Transverse colon (tissue), 4 donors: ENCODE measurements around the gene PHAX. TPM values are rescaled to one million over a fixed set of nuclear protein-coding genes. Genes with fewer than 3 reads are reported as not detected.
A peak's percentile ranks its signal among the peaks of the same experiment; 100 is the strongest.
"Not testable (repeated sequence)": the region's sequence is repeated elsewhere in the genome, so short reads cannot be mapped to it uniquely, and the experiment has no call there.

Experiments
- DNase-seq: peaks from one replicate; pipeline ENCODE4 v3.0.0-alpha.2; 2019
- H3K27ac ChIP-seq, 4 donors: fragments of 200-600 bp; sonication (generic); 2 replicates each; pipeline ENCODE4 v1.5.1; 2016 to 2018; ENCODE audit warnings: inconsistent platforms in 4 of 4
- H3K27me3 ChIP-seq: fragments of 200-600 bp; sonication (generic); 2 replicates; pipeline ENCODE4 v1.5.1; 2017; ENCODE audit warnings: inconsistent platforms
- H3K36me3 ChIP-seq, 4 donors: fragments of 200-600 bp; sonication (generic); 2 replicates each; pipeline ENCODE4 v1.5.1; 2017 to 2019; ENCODE audit warnings: inconsistent platforms in 4 of 4
- H3K4me1 ChIP-seq, 4 donors: fragments of 200-600 bp; sonication (generic); 2 replicates each; pipeline ENCODE4 v1.5.1; 2017 to 2020; ENCODE audit warnings: inconsistent platforms in 4 of 4
- H3K4me3 ChIP-seq, 4 donors: fragments of 200-600 bp; sonication (generic); 1 replicate in 1 of 4; 2 replicates in 3 of 4; pipeline versions ENCODE4 v1.5.1 to v1.6.1; 2017 to 2019; ENCODE audit warnings: inconsistent platforms in 4 of 4
- H3K9me3 ChIP-seq, 2 donors: fragments of 200-600 bp; sonication (generic); 2 replicates each; pipeline ENCODE4 v1.5.1; 2017 to 2019; ENCODE audit warnings: inconsistent platforms in 2 of 2
- CTCF ChIP-seq, 5 experiments: fragments of 200-600 bp in 3 of 5; fragments of 450-650 bp in 2 of 5; sonication (generic) in 3 of 5; IDR thresholded peaks; 1 replicate in 2 of 5; 2 replicates in 3 of 5; pipeline ENCODE4 v1.5.1; 2016 to 2017; ENCODE audit warnings: antibody characterized with exemption in 5 of 5, inconsistent platforms in 3 of 5, mild to moderate bottlenecking in 2 of 5, moderate library complexity in 1 of 5
- EP300 ChIP-seq: sonication (generic); formaldehyde crosslinking; IDR thresholded peaks from one replicate; pipeline ENCODE4 v1.6.1; 2017; ENCODE audit warnings: antibody characterized with exemption, low read depth
- POLR2A ChIP-seq: fragments of 450-650 bp; IDR thresholded peaks from one replicate; pipeline ENCODE4 v1.6.1; 2016; ENCODE audit warnings: antibody characterized with exemption, mild to moderate bottlenecking, moderate library complexity
- POLR2AphosphoS5 ChIP-seq, 3 donors: sonication (generic); formaldehyde crosslinking; IDR thresholded peaks; one replicate each; pipeline ENCODE4 v1.6.1; 2016; ENCODE audit warnings: antibody characterized with exemption in 3 of 3
- WGBS, 2 donors: methylation state at CpG; one replicate each; pipeline ENCODE4 v1.1.5; 2018; ENCODE audit warnings: low coverage in 1 of 2; 5-methylcytosine and 5-hydroxymethylcytosine counted together
- in situ Hi-C, 4 donors: fragments of 200-750 bp; cut with MboI; loops; one replicate each; pipeline versions ENCODE4 v1.15.0 to v1.15.1; 2017; ENCODE audit warnings: low sequenced_read_pairs in 3 of 4, low pct_ligation_motif_present in 1 of 4, low pct_unique_long_range_greater_than_20kb in 1 of 4
- intact Hi-C: fragments of 100-400 bp; cut with DNase I; formaldehyde crosslinking; loops from one replicate; pipeline ENCODE4 v1.15.1; 2023; ENCODE audit warnings: low total_unique reads
- total RNA-seq, 4 donors: library from RNA; depleted of rRNA; stranded (reverse); fragments of >200 nt; gene quantifications; one replicate each; pipeline ENCODE4 v1.1.0, GENCODE V29; 2016

PHAX gene
- total RNA-seq = 10 to 100 TPM in 3 of 4 donors, 1 to 10 TPM in 1; 6.7 to 55.3 (median 49.2) TPM

DNA sequence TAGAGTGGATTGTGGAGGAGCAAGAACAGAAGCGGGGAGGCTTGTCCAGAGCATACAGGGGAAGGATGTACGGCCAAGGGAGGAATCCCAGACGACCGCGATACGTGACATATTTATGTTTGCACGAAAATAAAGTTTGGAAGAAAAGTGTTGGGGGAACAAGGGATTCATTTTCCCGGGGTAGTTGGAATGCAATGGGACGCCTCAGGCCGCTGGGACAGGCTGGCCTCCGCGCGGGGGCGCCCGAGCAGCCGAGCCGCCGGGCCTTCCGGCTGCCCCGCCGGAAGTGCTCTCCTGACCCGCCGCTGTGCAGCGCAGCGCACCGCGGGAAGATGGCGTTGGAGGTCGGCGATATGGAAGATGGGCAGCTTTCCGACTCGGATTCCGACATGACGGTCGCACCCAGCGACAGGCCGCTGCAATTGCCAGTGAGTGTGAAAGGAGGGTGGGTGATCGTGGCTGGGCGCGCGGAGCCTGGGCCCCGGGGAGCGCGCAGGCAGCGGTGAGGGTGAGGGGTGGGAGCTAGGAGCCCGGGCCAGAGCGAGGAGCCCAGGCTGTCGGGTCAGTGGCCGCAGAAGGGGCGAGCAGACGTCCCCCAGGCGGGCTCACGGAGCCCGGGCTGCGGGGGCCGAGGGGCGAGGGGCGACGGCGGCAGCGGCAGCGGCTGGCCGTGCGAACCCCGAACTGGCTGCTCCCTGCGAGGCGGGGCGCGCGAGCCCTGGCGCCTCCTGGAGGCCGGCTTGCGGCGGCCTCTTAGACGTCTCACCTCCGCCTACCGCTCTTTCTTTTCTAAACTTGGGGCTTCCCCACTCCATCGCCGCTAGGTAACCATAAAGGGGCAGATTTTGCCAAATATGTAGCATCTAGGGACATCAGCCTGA is at the start of gene PHAX:
TSS of gene PHAX (plus strand) at position 317 of the 881 bp plus-strand sequence. CDS start at position 333, 16 bp downstream.
- in situ Hi-C loops = no loop called here
- Histone ChIP-seq H3K4me1 (peaks cover 15 to 51% (median 24%) of the 10 kb centered on the region in 4 donors), H3K9me3 (no peaks in the 10 kb centered on the region), H3K36me3 (peaks cover 0 to 18% (median 8%) of the 10 kb centered on the region in 4 donors), H3K27me3 (no peaks in the 10 kb centered on the region), H3K4me3 (peak within 1 kb of the TSS; percentile 90 to 100 (median 98)), H3K27ac (peak within 1 kb of the TSS; percentile 91 to 98 (median 94))
- TF ChIP-seq POLR2AphosphoS5 (IDR thresholded peaks at IDR 0.05) (peak; percentile 37 to 78 (median 64)), CTCF (IDR thresholded peaks at IDR 0.05) (peak; percentile 55 to 73 (median 60)), POLR2A (peak; percentile 46), EP300 (no peak)
- 2 to 19% methylated on average over 6 to 78 of the region's 79 CpGs for whole genome bisulfite sequencing, 2 donors
- intact Hi-C loops = no loop called here
- DNase-seq = peak; percentile 86

GRCh38 chr5:126552614-126553013 is 48.1 kb upstream of the PHAX start:
- in situ Hi-C loops = no loop called here
- peaks cover 0 to 28% (median 13%) of the 10 kb centered on the region in 4 donors for H3K36me3 ChIP-seq
- no peaks in the 10 kb centered on the region for H3K9me3 ChIP-seq
- H3K4me3 ChIP-seq = no peak overlapping the region
- TF ChIP-seq POLR2AphosphoS5 (IDR thresholded peaks at IDR 0.05) = no peak
- TF ChIP-seq CTCF (IDR thresholded peaks at IDR 0.05) = no peak
- no peak for TF ChIP-seq POLR2A
- no peak for TF ChIP-seq EP300
- no peaks in the 10 kb centered on the region for H3K4me1 ChIP-seq
- no peak for DNase-seq
- WGBS, 2 donors = 94% methylated on average over 2 of the region's 2 CpGs; no CpG with 5 or more reads in 1 of the 2 donors
- H3K27ac ChIP-seq = no peak overlapping the region
- no peaks in the 10 kb centered on the region for H3K27me3 ChIP-seq
- intact Hi-C loops = no loop called here

- H3K36me3 ChIP-seq = peaks cover 0 to 25% (median 11%) of the 10 kb centered on the region in 4 donors
- in situ Hi-C loops = not testable (repeated sequence)
Observed at GRCh38 chr5:126555101-126555500, 45.6 kb upstream of the PHAX start.

DNA sequence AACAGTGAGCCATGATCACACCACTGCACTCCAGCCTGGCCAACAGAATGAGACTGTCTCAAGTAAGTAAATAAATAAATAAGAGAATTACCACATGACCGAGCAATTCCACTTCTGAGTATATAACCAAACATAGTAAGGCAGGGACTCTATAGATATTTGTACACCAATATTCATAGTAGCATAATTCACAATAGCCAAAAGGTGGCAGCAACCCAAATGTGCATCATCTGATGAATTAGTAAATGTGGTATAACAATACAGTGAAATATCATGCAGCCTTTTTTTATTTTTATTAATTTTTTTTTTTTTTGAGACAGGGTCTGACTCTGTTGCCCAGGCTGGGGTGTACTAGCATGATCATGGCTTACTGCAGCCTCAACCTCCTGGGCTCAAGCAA is 38.8 kb upstream of the PHAX start:
- WGBS, 2 donors = 36 to 59% methylated on average over 1 of the region's 1 CpG
- intact Hi-C loops = no loop called here
- Histone ChIP-seq H3K36me3 (peaks cover 0 to 3% (median 1%) of the 10 kb centered on the region in 4 donors), H3K4me3 (no peak overlapping the region), H3K4me1 (no peaks in the 10 kb centered on the region), H3K27ac (no peak overlapping the region), H3K9me3 (no peaks in the 10 kb centered on the region), H3K27me3 (no peaks in the 10 kb centered on the region)
- no peak for TF ChIP-seq EP300
- TF ChIP-seq POLR2A = no peak
- no peak for TF ChIP-seq CTCF (IDR thresholded peaks at IDR 0.05)
- no peak for TF ChIP-seq POLR2AphosphoS5 (IDR thresholded peaks at IDR 0.05)
- DNase-seq = no peak
- in situ Hi-C loops = no loop called here

More at GRCh38 chr5:126555101-126555500, 45.6 kb upstream of the PHAX start:
- H3K9me3 ChIP-seq, H3K27me3 ChIP-seq, intact Hi-C loops, DNase-seq, H3K4me3 ChIP-seq, H3K4me1 ChIP-seq, H3K27ac ChIP-seq: not testable (repeated sequence)
- WGBS, 2 donors = 91 to 92% methylated on average over 9 of the region's 9 CpGs
